A549 (cell line): ENCODE results near the gene ATAD1. TPM values are rescaled to one million over a fixed set of nuclear protein-coding genes. Genes with fewer than 3 reads are reported as not detected.

ENCODE experiments used
- ATAC-seq, 2 experiments: fragments of 200-7000 bp in 1 of 2; fragments of >200 bp in 1 of 2; cut with Nextera tagmentation in 1 of 2; cut with Tn5 transposase in 1 of 2; 3 replicates each; pipeline versions ENCODE4 v1.8.0 to v1.9.1; 2018 to 2020; ENCODE audit warnings: mild to moderate bottlenecking in 1 of 2, moderate library complexity in 1 of 2
- CTCF ChIA-PET: fragments of 300-600 bp; sonication (Branson Sonifier 250); formaldehyde crosslinking; extraction: SDS; loops from one replicate; lab custom pipeline; 2021; ENCODE audit warnings: antibody characterized with exemption, inconsistent platforms; lab: Yijun Ruan, JAX
- POLR2A ChIA-PET: fragments of 350-600 bp; formaldehyde crosslinking; extraction: SDS; loops from one replicate; lab custom pipeline; 2021; ENCODE audit warnings: antibody characterized with exemption, inconsistent platforms; lab: Yijun Ruan, JAX
- DNase-seq, 2 experiments: peaks; one replicate each; pipeline versions ENCODE4 v3.0.0 to v3.0.0-alpha.2; 2011 to 2016; ENCODE audit warnings: low read depth in 1 of 2, low spot score in 1 of 2
- FAIRE-seq: peaks from 2 replicates; lab custom pipeline; 2011; peaks lifted over from hg19 to GRCh38; lab: Jason Lieb, UNC
- H3K27ac ChIP-seq, 2 experiments: fragments of >200 bp; sonication (Bioruptor Twin); formaldehyde crosslinking; 3 replicates each; pipeline ENCODE4 v1.5.1; 2016 to 2017
- H3K4me1 ChIP-seq: fragments of >200 bp; sonication (Bioruptor Twin); formaldehyde crosslinking; 3 replicates; pipeline ENCODE4 v1.6.1; 2016
- H3K4me2 ChIP-seq: fragments of >200 bp; sonication (Bioruptor Twin); formaldehyde crosslinking; 3 replicates; pipeline ENCODE4 v1.6.1; 2016
- H3K4me3 ChIP-seq: fragments of >200 bp; sonication (Bioruptor Twin); formaldehyde crosslinking; 3 replicates; pipeline ENCODE4 v1.5.1; 2016
- H3K9me3 ChIP-seq: fragments of >200 bp; sonication (Bioruptor Twin); formaldehyde crosslinking; 3 replicates; pipeline ENCODE4 v1.6.1; 2016
- BHLHE40 ChIP-seq: IDR thresholded peaks from 2 replicates; pipeline ENCODE4 v1.6.1; 2012; ENCODE audit warnings: low read depth, low read length, inconsistent platforms
- CBX2 ChIP-seq: fragments of 200-600 bp; sonication (generic); IDR thresholded peaks from 2 replicates; pipeline ENCODE4 v1.6.1; 2016; ENCODE audit warnings: low read depth, mild to moderate bottlenecking, borderline replicate concordance
- CHD2 ChIP-seq: fragments of 150-350 bp; IDR thresholded peaks from 2 replicates; pipeline ENCODE4 v1.6.1; 2014; ENCODE audit warnings: low read length; ENCODE audit not compliant: partially characterized antibody
- CHD4 ChIP-seq: fragments of 200-600 bp; sonication (generic); IDR thresholded peaks from 2 replicates; pipeline ENCODE4 v1.6.1; 2016; ENCODE audit warnings: antibody characterized with exemption, mild to moderate bottlenecking, borderline replicate concordance
- EP300 ChIP-seq, 2 experiments: fragments of >200 bp; sonication (Bioruptor Twin); formaldehyde crosslinking; IDR thresholded peaks; 2 replicates in 1 of 2; 3 replicates in 1 of 2; pipeline ENCODE4 v1.6.1; 2016 to 2017
- ESRRA ChIP-seq: fragments of 150-350 bp; IDR thresholded peaks from 2 replicates; pipeline ENCODE4 v1.6.1; 2014; ENCODE audit warnings: mild to moderate bottlenecking, low read length, borderline replicate concordance
- FOSB ChIP-seq: fragments of 250-450 bp; sonication (Bioruptor Pico); IDR thresholded peaks from 2 replicates; pipeline ENCODE4 v1.5.0; 2020; ENCODE audit warnings: mild to moderate bottlenecking, moderate library complexity
- FOXS1 ChIP-seq: fragments of 250-450 bp; sonication (Bioruptor Pico); IDR thresholded peaks from 2 replicates; pipeline ENCODE4 v1.5.0; 2020; ENCODE audit warnings: mild to moderate bottlenecking, moderate library complexity
- HDAC2 ChIP-seq: fragments of 200-600 bp; sonication (generic); IDR thresholded peaks from 2 replicates; pipeline ENCODE4 v1.6.1; 2016
- HEYL ChIP-seq: fragments of 250-450 bp; sonication (Bioruptor Pico); IDR thresholded peaks from 2 replicates; pipeline ENCODE4 v1.8.0; 2021; ENCODE audit warnings: mild to moderate bottlenecking, moderate library complexity
- HOXB13 ChIP-seq: fragments of 250-450 bp; sonication (Bioruptor Pico); IDR thresholded peaks from 2 replicates; pipeline ENCODE4 v1.5.0; 2020; ENCODE audit warnings: low read depth, mild to moderate bottlenecking, moderate library complexity
- HOXB5 ChIP-seq: fragments of 250-450 bp; sonication (Bioruptor Pico); IDR thresholded peaks from 2 replicates; pipeline ENCODE4 v1.5.0; 2020; ENCODE audit warnings: mild to moderate bottlenecking, moderate library complexity
- KDM1A ChIP-seq: fragments of 200-600 bp; sonication (generic); IDR thresholded peaks from 2 replicates; pipeline ENCODE4 v1.6.1; 2016; ENCODE audit warnings: low read depth, mild to moderate bottlenecking
- MAFK ChIP-seq: fragments of 450-650 bp; IDR thresholded peaks from 2 replicates; pipeline ENCODE4 v1.6.1; 2014; ENCODE audit not compliant: partially characterized antibody
- MYC ChIP-seq: IDR thresholded peaks from 2 replicates; pipeline ENCODE4 v1.6.1; 2012; ENCODE audit warnings: mild to moderate bottlenecking, inconsistent platforms, low read length, improper control_type of control experiment, borderline replicate concordance
- POLR2A ChIP-seq: IDR thresholded peaks from 2 replicates; pipeline ENCODE4 v1.6.1; 2012; ENCODE audit warnings: mild to moderate bottlenecking, low read length
- POLR2AphosphoS2 ChIP-seq: conservative IDR thresholded peaks from 2 replicates; pipeline ENCODE4 v1.6.1; 2012; ENCODE audit warnings: low read length, improper control_type of control experiment, inconsistent platforms
- RAD21 ChIP-seq, 2 experiments: fragments of >200 bp in 1 of 2; sonication (Bioruptor Twin) in 1 of 2; formaldehyde crosslinking in 1 of 2; IDR thresholded peaks in 1 of 2; conservative IDR thresholded peaks in 1 of 2; 2 replicates in 1 of 2; 3 replicates in 1 of 2; pipeline ENCODE4 v1.6.1; 2012 to 2018; ENCODE audit warnings: inconsistent platforms in 1 of 2
- RNF2 ChIP-seq: fragments of 200-600 bp; sonication (generic); IDR thresholded peaks from 2 replicates; pipeline ENCODE4 v1.6.1; 2016; ENCODE audit warnings: low read depth, mild to moderate bottlenecking, antibody characterized with exemption, moderate library complexity, borderline replicate concordance
- ZFP36 ChIP-seq: fragments of 450-650 bp; IDR thresholded peaks from 2 replicates; pipeline ENCODE4 v1.6.1; 2014; ENCODE audit warnings: borderline replicate concordance; ENCODE audit not compliant: partially characterized antibody
- WGBS: methylation state at CpG from one replicate; pipeline ENCODE4 v1.1.6; 2017; ENCODE audit errors: missing lambda C conversion rate; 5-methylcytosine and 5-hydroxymethylcytosine counted together
- polyA plus RNA-seq, 4 experiments: library from polyadenylated mRNA; depleted of rRNA in 3 of 4; stranded (reverse); fragments of >200 nt; fragmentation: RNase III in 1 of 4; extraction: RNeasy Plus Mini Kit Qiagen cat#74134 plus additional on column Dnase treatment in 1 of 4; gene quantifications; 2 replicates in 3 of 4; 3 replicates in 1 of 4; pipeline ENCODE4 v1.2.3, GENCODE V29; 2011 to 2017
- TF ChIP-seq, protein P1 (sequence below): fragments of 150-350 bp; IDR thresholded peaks from 2 replicates; pipeline ENCODE4 v1.6.1; 2014; ENCODE audit warnings: low read depth, mild to moderate bottlenecking, low read length
- TF ChIP-seq, protein P2 (sequence below): fragments of 200-600 bp; sonication (generic); IDR thresholded peaks from 2 replicates; pipeline ENCODE4 v1.6.1; 2016; ENCODE audit warnings: antibody characterized with exemption, mild to moderate bottlenecking, moderate library complexity
- TF ChIP-seq, protein P3 (sequence below): fragments of >200 bp; sonication (Bioruptor Twin); formaldehyde crosslinking; IDR thresholded peaks from 3 replicates; pipeline ENCODE4 v1.6.1; 2016
- TF ChIP-seq, protein P4 (sequence below): fragments of 450-650 bp; IDR thresholded peaks from 2 replicates; pipeline ENCODE4 v1.6.1; 2014; ENCODE audit warnings: antibody characterized with exemption
- TF ChIP-seq, protein P5 (sequence below): IDR thresholded peaks from 2 replicates; pipeline ENCODE4 v1.6.1; 2012; ENCODE audit warnings: low read depth, borderline replicate concordance
- TF ChIP-seq, protein P6 (sequence below): IDR thresholded peaks from 2 replicates; pipeline ENCODE4 v1.6.1; 2012

Gene ATAD1
- polyA plus RNA-seq, 2 of the 4 experiments (the other 2 are of a cell fraction): 32.3 to 94.8 TPM

DNA sequence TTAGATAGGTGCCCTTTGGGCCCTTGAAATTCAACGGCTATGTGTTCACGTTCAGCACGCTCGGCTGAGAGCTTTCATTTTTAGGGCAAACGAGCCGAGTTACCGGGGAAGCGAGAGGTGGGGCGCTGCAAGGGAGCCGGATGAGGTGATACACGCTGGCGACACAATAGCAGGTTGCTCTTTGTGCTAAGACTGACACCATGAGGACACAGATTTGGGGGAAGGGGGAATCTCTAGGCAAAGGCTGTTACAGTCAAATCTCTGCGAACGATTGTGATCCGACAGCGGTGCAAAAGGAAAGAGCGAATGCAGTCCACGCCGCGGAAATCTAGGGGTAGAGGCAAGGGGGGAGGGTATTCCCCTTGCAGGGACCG is 44.6 kb upstream of the ATAD1 start:
- no peak for DNase-seq
- Histone ChIP-seq H3K4me1 (peaks cover 8% of the 10 kb centered on the region; the same call in 1 of the 3 replicates), H3K9me3 (no peaks in the 10 kb centered on the region), H3K27ac (peak overlapping the region; percentile 96 to 99), H3K4me3 (peak overlapping the region; percentile 78), H3K4me2 (peak overlapping the region; percentile 94)
- ATAC-seq: peak; percentile 44 to 48
- POLR2A ChIA-PET: interaction anchor here (0.5 to 6.1 kb wide), 20 partner anchors 9 to 690 kb away, joined by 3 to 83 read pairs (median 4); partner anchors contain the start of gene ATAD1
- WGBS: 2% methylated on average over 18 of the region's 21 CpGs
- TF ChIP-seq POLR2A (no peak), EP300 (IDR thresholded peaks at IDR 0.05) (no peak), RNF2 (no peak), CHD4 (no peak), FOSB (no peak), KDM1A (peak; percentile 42; the same call in 1 of the 2 replicates)
- no peak for FAIRE-seq
- CTCF ChIA-PET: interaction anchor here (0.7 to 5.6 kb wide), 10 partner anchors 8 to 574 kb away, joined by 3 to 38 read pairs (median 4); no protein-coding TSS in a partner anchor

DNA sequence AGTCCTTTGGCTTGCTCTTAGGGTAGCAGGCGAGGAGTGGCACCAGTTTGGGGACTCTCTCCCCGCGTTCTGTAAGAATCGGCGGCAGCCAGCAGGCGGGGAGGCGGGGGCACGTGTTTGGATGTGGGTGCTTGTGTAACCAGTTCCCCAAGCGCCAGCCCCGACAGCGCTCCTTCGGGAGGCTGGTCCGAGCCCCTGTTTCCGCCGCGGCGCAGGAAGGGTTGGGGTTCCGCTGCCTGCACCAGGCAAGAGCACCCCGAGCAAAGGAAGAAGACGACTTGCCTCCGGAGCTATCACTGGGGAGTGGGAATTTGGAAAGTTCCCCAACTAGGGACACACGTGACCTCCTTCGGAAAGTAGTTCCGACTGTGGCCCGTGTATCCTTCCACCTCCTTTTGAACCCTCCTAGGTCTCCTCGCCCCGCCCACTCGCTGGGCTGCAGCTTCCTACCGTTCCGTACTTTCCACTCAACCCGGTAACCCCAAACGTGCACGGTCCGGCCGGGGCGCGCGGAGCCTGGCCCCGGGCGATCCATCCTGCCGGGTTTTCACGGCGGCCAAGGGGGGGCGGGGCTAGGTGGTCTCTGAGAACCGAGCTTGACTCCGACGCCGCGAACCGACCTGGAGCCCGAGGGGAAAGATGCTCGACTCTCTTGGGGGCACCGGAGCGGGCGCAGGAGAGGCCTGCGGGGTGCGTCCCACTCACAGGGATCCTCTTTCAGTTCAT is 44.1 kb upstream of the ATAD1 start:
- FAIRE-seq: no peak
- CTCF ChIA-PET: interaction anchor here (0.7 to 5.6 kb wide), 14 partner anchors 9 to 690 kb away, joined by 3 to 38 read pairs (median 5); no protein-coding TSS in a partner anchor
- POLR2A ChIA-PET: interaction anchor here (0.6 to 6.1 kb wide), 16 partner anchors 10 to 790 kb away, joined by 3 to 83 read pairs (median 4); partner anchors contain the start of gene ATAD1
- TF ChIP-seq, protein P1, sequence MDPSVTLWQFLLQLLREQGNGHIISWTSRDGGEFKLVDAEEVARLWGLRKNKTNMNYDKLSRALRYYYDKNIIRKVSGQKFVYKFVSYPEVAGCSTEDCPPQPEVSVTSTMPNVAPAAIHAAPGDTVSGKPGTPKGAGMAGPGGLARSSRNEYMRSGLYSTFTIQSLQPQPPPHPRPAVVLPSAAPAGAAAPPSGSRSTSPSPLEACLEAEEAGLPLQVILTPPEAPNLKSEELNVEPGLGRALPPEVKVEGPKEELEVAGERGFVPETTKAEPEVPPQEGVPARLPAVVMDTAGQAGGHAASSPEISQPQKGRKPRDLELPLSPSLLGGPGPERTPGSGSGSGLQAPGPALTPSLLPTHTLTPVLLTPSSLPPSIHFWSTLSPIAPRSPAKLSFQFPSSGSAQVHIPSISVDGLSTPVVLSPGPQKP: no peak
- TF ChIP-seq, protein P2, sequence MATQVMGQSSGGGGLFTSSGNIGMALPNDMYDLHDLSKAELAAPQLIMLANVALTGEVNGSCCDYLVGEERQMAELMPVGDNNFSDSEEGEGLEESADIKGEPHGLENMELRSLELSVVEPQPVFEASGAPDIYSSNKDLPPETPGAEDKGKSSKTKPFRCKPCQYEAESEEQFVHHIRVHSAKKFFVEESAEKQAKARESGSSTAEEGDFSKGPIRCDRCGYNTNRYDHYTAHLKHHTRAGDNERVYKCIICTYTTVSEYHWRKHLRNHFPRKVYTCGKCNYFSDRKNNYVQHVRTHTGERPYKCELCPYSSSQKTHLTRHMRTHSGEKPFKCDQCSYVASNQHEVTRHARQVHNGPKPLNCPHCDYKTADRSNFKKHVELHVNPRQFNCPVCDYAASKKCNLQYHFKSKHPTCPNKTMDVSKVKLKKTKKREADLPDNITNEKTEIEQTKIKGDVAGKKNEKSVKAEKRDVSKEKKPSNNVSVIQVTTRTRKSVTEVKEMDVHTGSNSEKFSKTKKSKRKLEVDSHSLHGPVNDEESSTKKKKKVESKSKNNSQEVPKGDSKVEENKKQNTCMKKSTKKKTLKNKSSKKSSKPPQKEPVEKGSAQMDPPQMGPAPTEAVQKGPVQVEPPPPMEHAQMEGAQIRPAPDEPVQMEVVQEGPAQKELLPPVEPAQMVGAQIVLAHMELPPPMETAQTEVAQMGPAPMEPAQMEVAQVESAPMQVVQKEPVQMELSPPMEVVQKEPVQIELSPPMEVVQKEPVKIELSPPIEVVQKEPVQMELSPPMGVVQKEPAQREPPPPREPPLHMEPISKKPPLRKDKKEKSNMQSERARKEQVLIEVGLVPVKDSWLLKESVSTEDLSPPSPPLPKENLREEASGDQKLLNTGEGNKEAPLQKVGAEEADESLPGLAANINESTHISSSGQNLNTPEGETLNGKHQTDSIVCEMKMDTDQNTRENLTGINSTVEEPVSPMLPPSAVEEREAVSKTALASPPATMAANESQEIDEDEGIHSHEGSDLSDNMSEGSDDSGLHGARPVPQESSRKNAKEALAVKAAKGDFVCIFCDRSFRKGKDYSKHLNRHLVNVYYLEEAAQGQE: no peak
- TF ChIP-seq CBX2: no peak
- TF ChIP-seq EP300 (IDR thresholded peaks at IDR 0.05): no peak
- TF ChIP-seq POLR2AphosphoS2: no peak
- peak; percentile 68 for TF ChIP-seq CHD2
- TF ChIP-seq HOXB5 (CRISPR knock-in tag): peak; percentile 17; the same call in 1 of the 2 replicates
- TF ChIP-seq ESRRA: no peak; the same call in 1 of the 2 replicates
- TF ChIP-seq POLR2A: peak; percentile 65
- TF ChIP-seq MYC: peak; percentile 82
- TF ChIP-seq, protein P3, sequence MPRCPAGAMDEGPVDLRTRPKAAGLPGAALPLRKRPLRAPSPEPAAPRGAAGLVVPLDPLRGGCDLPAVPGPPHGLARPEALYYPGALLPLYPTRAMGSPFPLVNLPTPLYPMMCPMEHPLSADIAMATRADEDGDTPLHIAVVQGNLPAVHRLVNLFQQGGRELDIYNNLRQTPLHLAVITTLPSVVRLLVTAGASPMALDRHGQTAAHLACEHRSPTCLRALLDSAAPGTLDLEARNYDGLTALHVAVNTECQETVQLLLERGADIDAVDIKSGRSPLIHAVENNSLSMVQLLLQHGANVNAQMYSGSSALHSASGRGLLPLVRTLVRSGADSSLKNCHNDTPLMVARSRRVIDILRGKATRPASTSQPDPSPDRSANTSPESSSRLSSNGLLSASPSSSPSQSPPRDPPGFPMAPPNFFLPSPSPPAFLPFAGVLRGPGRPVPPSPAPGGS: peak; percentile 71; the same call in 1 of the 3 replicates
- no peak for TF ChIP-seq ZFP36
- TF ChIP-seq, protein P4, sequence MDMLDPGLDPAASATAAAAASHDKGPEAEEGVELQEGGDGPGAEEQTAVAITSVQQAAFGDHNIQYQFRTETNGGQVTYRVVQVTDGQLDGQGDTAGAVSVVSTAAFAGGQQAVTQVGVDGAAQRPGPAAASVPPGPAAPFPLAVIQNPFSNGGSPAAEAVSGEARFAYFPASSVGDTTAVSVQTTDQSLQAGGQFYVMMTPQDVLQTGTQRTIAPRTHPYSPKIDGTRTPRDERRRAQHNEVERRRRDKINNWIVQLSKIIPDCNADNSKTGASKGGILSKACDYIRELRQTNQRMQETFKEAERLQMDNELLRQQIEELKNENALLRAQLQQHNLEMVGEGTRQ: peak; percentile 94
- no peak for TF ChIP-seq FOSB
- peak; percentile 50; the same call in 1 of the 2 replicates for TF ChIP-seq FOXS1 (CRISPR knock-in tag)
- TF ChIP-seq BHLHE40: peak; percentile 81
- TF ChIP-seq, protein P5, sequence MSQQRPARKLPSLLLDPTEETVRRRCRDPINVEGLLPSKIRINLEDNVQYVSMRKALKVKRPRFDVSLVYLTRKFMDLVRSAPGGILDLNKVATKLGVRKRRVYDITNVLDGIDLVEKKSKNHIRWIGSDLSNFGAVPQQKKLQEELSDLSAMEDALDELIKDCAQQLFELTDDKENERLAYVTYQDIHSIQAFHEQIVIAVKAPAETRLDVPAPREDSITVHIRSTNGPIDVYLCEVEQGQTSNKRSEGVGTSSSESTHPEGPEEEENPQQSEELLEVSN: peak; percentile 91
- no peak for TF ChIP-seq HDAC2
- TF ChIP-seq, protein P6, sequence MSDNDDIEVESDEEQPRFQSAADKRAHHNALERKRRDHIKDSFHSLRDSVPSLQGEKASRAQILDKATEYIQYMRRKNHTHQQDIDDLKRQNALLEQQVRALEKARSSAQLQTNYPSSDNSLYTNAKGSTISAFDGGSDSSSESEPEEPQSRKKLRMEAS: peak; percentile 96
- TF ChIP-seq HEYL (CRISPR knock-in tag): no peak
- TF ChIP-seq RAD21 (conservative IDR thresholded peaks at IDR 0.05 in 1 of 2, IDR thresholded peaks at IDR 0.05 in 1 of 2): peak in 1 of 2 experiments; percentile 26; a peak in 1 of 5 replicates
- peak; percentile 70; the same call in 1 of the 2 replicates for TF ChIP-seq HOXB13 (CRISPR knock-in tag)
- TF ChIP-seq MAFK: no peak

More for the DNA sequence above, 44.1 kb upstream of the ATAD1 start:
- Histone ChIP-seq H3K9me3 (no peaks in the 10 kb centered on the region), H3K4me1 (peaks cover 5% of the 10 kb centered on the region; the same call in 1 of the 3 replicates), H3K4me2 (peak overlapping the region; percentile 94), H3K27ac (peak overlapping the region; percentile 96 to 99), H3K4me3 (peak overlapping the region; percentile 78)
- DNase-seq: peak; percentile 91 to 99
- 2% methylated on average over 40 of the region's 57 CpGs for WGBS
- ATAC-seq: peak; percentile 57 to 74
